Raji (cell line): Measurements from ENCODE around the gene SLC6A4.

Source experiments
- POLR2A ChIP-seq: IDR thresholded peaks from 2 replicates; pipeline ENCODE4 v1.6.1; 2011; ENCODE audit warnings: low read depth, low read length, control low read depth; ENCODE audit not compliant: insufficient read depth

SLC6A4 gene

GRCh38 chr17:30229012-30229411 lies 6.5 kb downstream of the SLC6A4 start:
- TF ChIP-seq POLR2A = no peak

GRCh38 chr17:30228011-30228410 lies 7.5 kb downstream of the SLC6A4 start:
- TF ChIP-seq POLR2A = no peak

- no peak for TF ChIP-seq POLR2A
Measured at GRCh38 chr17:30226878-30227277, 8.6 kb downstream of the SLC6A4 start.

- no peak for TF ChIP-seq POLR2A
Measured at GRCh38 chr17:30225919-30226553, 9.5 kb downstream of the SLC6A4 start.

GRCh38 chr17:30225112-30225511 lies 10.4 kb downstream of the SLC6A4 start:
- TF ChIP-seq POLR2A = no peak

GRCh38 chr17:30224419-30224960 lies 11.0 kb downstream of the SLC6A4 start:
- no peak for TF ChIP-seq POLR2A

GRCh38 chr17:30222721-30223175 lies 12.7 kb downstream of the SLC6A4 start:
- no peak for TF ChIP-seq POLR2A

GRCh38 chr17:30222251-30222650 lies 13.2 kb downstream of the SLC6A4 start:
- no peak for TF ChIP-seq POLR2A

GRCh38 chr17:30221346-30221745 lies 14.2 kb downstream of the SLC6A4 start:
- no peak for TF ChIP-seq POLR2A

- TF ChIP-seq POLR2A = no peak
Measured at GRCh38 chr17:30220414-30220813, 15.1 kb downstream of the SLC6A4 start.

- TF ChIP-seq POLR2A = no peak
Measured at GRCh38 chr17:30219833-30220232, 15.7 kb downstream of the SLC6A4 start.

GRCh38 chr17:30219315-30219714 lies 16.2 kb downstream of the SLC6A4 start:
- no peak for TF ChIP-seq POLR2A

GRCh38 chr17:30218799-30219198 lies 16.7 kb downstream of the SLC6A4 start:
- TF ChIP-seq POLR2A = no peak

GRCh38 chr17:30217746-30218245 lies 17.7 kb downstream of the SLC6A4 start:
- no peak for TF ChIP-seq POLR2A

GRCh38 chr17:30217054-30217453 lies 18.4 kb downstream of the SLC6A4 start:
- TF ChIP-seq POLR2A = no peak

GRCh38 chr17:30212750-30213149 lies 22.7 kb downstream of the SLC6A4 start:
- no peak for TF ChIP-seq POLR2A

- TF ChIP-seq POLR2A = no peak
Measured at GRCh38 chr17:30211371-30211770, 24.1 kb downstream of the SLC6A4 start.
